ENCODE data around the gene FKBP3.
"Not testable (repeated sequence)": the region's sequence is repeated elsewhere in the genome, so short reads cannot be mapped to it uniquely, and the experiment has no call there.

The FKBP3 gene

DNA sequence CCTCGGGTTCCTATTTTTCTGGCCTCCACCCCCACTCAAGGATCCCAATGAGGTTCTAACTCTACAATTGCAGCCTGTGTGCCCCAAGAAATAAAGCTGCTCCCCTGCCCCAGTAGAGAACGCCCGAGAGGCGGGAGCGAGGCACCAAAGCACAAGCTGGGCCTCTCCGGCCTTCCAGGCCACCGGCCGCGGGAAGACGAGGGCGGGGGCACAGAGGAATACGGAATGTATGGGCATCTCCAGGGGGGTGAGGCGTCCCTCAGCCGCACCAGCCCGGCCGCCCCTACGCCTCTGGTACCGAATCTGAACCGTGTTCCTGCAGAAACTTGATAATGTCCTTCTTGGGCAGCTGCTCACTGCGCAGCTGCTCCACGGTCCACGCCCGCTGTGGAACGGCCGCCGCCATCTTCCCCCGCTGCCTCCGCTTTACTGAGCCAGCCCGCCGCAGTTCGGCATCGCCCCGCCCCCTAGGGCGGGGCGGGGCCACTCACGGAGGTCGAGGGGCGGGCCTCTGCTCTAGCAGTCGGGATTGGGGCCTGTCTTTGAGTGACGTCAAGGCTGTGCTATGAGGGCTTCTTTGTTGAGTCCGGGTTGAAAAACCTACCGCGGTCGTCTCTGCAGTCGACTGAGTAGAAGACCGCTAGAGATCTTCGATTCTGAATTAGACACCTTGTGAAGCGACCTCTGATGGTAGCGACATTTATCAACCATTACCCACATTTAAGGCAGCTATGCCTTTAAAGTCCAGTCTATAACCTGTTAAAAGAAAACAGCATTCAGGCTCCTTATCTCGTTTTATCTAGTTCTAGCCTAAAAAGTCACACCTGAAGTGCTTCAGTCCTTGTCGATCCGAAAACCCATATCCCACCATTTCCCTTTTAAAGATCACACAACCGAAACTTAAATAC, at the start of gene FKBP3:
Gene FKBP3, minus strand, starts transcription at position 431 of the 908 bp plus-strand sequence. Its CDS starts 25 bp downstream, at position 406.
- peak; percentile 93 for DNase-seq (ENCODE audit: low read depth)

DNA sequence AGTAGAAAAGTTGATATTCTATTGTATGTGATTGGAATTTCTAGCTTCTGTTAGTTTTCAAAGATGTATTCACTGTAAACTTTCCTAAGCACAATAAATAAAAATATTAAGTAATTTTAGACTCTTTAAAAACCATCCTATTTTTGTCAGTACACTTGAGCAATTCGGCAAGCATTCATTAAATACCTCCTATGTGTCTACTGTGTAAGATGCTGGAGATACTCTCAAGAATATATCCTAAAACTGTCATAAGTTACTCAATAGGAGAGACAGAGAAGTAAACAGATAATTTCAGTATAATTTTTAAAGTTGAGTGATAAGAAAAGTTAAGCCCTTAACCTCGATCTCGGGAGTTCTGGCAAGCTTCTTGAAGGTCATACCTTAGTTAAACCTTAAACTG, 47.5 kb upstream of the FKBP3 start:
- DNase-seq (ENCODE audit: low read depth): no peak

- DNase-seq (ENCODE audit: low read depth): no peak
These were observed 47.0 kb upstream of the FKBP3 start for GRCh38 chr14:45181329-45181728.

DNA sequence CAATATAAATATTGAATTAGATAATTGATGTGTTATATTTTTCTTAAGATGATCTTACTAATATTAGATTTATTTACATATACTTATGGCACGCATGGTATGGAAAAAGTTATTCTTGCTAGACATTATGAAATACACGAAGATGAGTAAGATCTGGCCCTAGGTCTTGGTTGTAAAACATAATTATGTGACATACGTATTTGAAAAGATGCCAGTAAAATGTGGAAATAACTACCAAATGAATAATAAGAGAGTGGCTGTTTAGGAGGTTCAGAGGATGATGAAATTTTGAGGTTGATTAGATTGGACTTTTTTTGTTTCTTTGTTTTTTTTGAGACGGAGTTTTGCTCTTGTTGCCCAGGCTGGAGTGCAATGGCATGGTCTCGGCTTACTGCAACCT, 42.8 kb upstream of the FKBP3 start:
- DNase-seq (ENCODE audit: low read depth): no peak

- DNase-seq (ENCODE audit: low read depth): no peak
These were observed 35.6 kb upstream of the FKBP3 start for GRCh38 chr14:45169906-45170305.

GRCh38 chr14:45156067-45156466, 21.8 kb upstream of the FKBP3 start:
- no peak for DNase-seq (ENCODE audit: low read depth)

GRCh38 chr14:45150386-45150890, 16.2 kb upstream of the FKBP3 start:
- DNase-seq (ENCODE audit: low read depth): no peak

GRCh38 chr14:45149602-45150001, 15.3 kb upstream of the FKBP3 start:
- DNase-seq (ENCODE audit: low read depth): no peak

- no peak for DNase-seq (ENCODE audit: low read depth)
These were observed 10.9 kb upstream of the FKBP3 start for GRCh38 chr14:45145214-45145613.

DNA sequence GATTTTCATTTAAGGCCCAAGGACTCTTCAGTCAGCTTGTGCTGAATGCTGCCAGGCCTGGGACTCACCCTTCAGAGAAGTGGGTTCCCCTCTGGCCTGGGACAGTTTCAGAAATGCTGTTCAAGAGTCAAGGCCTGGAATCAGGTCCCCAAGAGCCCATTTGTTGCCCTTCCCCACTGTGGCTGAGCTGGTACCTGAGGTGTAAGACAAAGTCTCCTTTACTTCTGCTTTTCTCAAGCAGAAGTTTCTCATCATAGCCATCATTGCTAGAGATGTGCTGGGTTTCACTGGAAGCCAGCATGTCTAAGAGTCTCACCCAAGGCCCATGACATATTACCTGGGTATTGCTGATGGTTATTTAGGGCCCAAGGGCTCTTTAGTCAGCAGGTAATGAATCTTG, 10.4 kb upstream of the FKBP3 start:
- no peak for DNase-seq (ENCODE audit: low read depth)

GRCh38 chr14:45142083-45142482, 7.8 kb upstream of the FKBP3 start:
- DNase-seq (ENCODE audit: low read depth): not testable (repeated sequence)

DNA sequence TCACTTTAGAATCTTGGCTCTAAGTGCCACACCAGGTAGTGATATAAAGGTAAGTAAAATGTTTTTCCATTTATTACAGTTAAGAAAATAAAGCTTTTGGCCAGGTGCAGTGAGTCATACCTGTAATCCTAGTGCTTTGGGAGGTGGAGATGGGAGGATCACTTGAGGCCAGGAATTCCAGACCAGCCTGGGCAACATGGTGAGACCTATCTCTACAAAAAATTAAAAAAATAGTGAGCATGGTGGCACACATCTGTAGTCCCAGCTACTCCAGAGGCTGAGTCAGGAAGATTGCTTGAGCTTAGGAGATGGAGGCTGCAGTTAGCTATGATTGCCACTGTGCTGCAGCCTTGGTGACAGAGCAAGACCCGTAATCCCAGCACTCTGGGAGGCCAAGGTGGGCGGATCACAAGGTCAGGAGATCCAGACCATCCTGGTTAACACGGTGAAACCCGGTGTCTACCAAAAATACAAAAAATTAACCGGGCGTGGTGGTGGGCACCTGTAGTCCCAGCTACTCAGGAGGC, 6.4 kb upstream of the FKBP3 start:
- DNase-seq (ENCODE audit: low read depth): no peak

- DNase-seq (ENCODE audit: low read depth): no peak
These were observed 2.1 kb upstream of the FKBP3 start for GRCh38 chr14:45136399-45136798.

DNA sequence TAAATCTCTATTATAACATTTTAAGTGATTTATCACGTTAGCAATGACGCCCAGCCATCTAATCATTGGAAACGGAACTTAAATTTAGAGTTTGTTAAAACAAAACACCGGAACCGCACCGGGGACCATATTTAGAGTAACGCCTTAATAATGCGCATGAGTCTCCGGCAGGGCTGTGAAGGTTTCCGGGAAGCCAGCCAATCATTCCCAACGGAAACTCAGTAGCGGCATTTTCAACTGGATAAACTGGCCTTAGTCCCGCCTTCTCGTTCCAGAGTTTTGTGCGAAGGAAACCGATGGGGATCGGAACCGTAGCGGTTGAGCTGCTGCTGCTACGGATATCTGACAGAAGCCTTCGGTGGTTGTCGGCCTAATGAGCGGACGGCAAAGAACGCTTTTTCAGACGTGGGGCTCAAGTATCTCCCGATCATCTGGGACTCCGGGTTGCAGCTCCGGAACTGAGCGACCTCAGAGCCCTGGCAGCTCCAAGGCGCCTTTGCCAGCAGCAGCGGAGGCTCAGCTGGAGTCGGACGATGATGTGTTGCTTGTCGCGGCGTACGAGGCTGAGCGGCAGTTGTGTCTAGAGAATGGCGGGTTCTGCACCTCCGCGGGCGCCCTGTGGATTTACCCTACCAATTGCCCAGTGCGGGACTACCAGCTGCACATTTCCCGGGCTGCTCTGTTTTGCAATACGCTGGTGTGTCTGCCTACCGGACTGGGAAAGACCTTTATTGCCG, 1.5 kb upstream of the FKBP3 start, which contains the start of gene FANCM:
Gene FANCM, plus strand, starts transcription at position 272 of the 737 bp plus-strand sequence. Its CDS starts 102 bp downstream, at position 374.
- peak; percentile 71 for DNase-seq (ENCODE audit: low read depth)

DNA sequence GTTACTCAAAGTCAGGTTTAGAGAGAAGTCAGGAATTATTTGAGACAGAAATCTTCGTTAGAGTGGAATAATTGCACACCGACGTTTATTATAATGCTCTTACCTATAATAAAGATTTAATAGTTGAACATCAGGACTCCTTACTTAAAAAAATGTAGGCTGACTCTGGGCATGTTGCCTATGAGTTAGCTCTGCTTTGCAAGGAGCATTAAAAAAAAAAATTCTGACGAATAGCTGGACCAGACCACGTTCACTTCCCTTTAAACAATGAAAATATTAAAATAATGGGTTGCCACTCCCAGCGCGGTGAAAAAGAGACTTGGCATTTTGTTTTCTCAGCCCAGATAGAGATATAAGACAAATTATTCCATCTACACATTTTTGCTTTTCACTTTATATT, 875 bp upstream of the FKBP3 start:
- no peak for DNase-seq (ENCODE audit: low read depth)

- DNase-seq (ENCODE audit: low read depth): no peak
These were observed 614 bp downstream of the FKBP3 start for GRCh38 chr14:45133683-45134050.

DNA sequence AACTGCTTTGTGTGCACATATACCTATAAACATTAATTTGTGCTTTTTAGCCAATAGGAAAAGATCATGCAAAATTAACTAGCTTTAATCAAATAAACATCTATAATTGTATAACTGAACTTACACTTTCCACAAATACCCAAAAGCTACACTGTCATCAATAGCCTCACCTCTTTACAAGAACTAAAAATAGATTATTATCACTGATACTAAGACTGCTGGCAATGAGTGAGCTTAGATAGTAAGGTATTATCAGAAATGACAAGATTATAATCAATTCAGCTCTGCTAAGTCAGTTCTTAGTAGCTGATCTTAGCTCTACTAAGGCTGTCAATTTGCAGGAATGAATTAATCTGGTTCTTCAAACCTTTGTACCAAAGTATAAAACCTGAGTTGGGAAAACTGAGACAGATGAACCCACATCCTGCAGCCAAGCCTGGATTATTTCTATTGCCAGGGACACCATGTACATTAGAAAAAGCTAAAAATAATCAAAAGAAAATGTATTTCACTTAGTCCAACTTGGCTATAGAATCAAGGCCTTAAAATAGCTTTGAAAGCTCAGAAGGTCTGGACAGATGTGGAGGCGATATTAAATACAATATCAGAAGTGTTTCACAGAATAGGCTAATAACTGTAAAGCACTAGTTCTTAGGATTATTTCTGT, 5.2 kb downstream of the FKBP3 start:
- no peak for DNase-seq (ENCODE audit: low read depth)

GRCh38 chr14:45125754-45126153, 8.5 kb downstream of the FKBP3 start:
- DNase-seq (ENCODE audit: low read depth): no peak

DNA sequence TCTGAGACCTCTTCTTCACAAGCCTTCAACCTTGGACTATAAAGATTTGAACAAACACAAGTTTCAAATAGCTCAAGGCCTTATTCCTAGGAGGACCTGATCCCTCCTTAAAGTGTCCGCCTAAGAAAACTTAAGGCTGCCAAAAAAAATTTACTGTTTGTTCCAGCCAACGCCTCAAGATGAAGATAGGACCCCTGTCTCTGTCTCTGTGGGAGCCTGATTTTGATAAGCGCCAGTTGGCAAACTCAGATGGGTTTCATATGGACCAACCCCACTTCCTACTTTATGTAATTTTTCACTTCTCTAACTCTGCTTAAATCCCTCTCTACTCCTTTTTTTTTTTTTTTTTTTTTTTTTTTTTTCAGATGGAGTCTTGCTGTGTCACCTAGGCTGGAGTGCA, 11.0 kb downstream of the FKBP3 start:
- no peak for DNase-seq (ENCODE audit: low read depth)

DNA sequence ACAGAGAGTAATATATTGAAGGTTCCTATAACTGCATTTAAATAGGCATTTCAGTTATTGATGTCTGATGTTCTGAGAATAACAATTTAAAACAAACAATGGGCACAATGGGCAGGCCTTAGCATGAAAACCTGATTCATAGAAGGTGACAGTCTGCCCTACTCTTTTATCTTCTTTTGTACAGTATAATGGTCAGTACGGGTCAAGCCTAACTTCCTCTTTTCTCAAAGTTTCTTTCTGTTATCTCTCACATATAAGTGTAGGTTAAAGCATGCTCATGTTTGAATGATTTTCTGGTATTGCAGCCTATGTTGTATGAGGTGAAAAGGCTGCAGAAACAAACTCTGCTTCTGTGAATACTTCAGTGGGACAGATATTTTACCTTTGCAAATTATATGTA, 14.2 kb downstream of the FKBP3 start:
- DNase-seq (ENCODE audit: low read depth): no peak

GRCh38 chr14:45118594-45118993, 15.7 kb downstream of the FKBP3 start:
- no peak for DNase-seq (ENCODE audit: low read depth)

DNA sequence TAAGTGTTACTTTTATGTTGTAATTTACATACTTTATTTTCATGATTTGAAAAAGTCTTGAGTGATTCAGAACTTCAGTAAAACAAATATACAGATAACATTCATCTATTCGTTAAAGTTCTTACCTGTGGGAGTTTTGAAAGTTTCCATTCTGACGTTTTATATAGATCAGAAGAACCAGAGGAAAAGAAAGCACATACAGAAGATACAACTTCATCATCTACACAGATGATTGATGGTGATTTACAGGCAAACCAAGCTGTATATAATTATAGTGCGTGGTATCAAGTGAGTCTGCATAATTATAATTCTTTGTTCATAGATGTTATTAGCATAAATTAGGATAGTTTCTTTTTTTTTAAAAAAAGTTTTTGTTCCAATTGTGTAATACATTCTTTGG, 20.0 kb downstream of the FKBP3 start:
- no peak for DNase-seq (ENCODE audit: low read depth)

Measured in activated T-cell treated with anti-CD3 and anti-CD28 coated beads for 1 hour (primary cell).